Cardiac fibroblast (primary cell): ENCODE results near the gene CCM2.

Source experiments
- DNase-seq, 2 donors: peaks; one replicate each; pipeline versions ENCODE4 v3.0.0 to v3.0.0-alpha.2; 2010; ENCODE audit warnings: low read depth in 2 of 2
- H3K4me3 ChIP-seq, 2 donors: replicated peaks in 1 of 2; 1 replicate in 1 of 2; 2 replicates in 1 of 2; pipeline ENCODE4 v1.5.1; 2011; ENCODE audit warnings: low read depth in 2 of 2, low read length in 2 of 2, mild to moderate bottlenecking in 2 of 2, moderate library complexity in 1 of 2
- CTCF ChIP-seq: IDR thresholded peaks from one replicate; pipeline ENCODE4 v1.5.1; 2011; ENCODE audit warnings: low read depth, mild to moderate bottlenecking, low read length, inconsistent platforms

Gene CCM2

DNA sequence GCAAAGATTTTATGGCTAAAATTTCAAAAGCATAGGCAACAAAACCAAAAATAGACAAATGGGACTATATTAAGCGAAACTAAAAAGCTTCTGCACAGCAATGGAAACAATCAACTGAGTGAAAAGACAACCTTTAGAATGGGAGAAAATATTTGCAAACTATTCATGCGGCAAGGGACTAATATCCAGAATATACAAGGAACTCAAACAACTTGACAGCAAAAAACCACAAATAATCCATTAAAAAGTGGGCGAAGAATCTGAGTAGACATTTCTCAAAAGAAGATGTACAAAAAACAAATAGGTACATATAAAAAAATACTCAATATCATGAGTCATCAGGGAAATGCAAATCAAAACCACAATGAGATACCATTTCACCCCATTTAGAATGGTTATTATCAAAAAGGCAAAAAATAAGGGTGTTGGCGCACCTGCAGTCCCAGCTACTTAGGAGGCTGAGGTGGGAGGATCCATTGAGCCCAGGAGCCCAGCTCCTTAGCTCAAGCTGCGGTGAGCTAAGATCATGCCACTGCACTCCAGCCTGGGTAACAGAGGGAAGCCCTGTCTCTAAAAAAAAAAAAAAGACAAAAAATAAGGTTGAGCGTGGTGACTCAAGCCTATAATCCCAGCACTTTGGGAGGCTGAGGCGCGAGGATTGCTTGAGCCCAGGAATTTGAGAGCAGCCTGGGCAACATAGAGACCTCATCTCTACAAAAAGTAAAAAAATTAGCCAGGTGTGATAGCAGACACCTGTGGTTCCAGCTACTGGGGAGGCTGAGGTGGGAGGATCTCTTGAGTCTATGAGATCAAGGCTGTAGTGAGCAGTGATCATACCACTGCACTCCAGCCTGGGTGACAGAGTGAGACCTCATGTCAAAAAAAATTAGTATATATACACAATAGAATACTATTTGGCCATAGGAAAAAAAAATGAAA is 4.2 kb upstream of the CCM2 start:
- no peak overlapping the region for H3K4me3 ChIP-seq
- DNase-seq = no peak
- no peak for TF ChIP-seq CTCF

GRCh38 chr7:44998153-44998871 is 1.7 kb upstream of the CCM2 start:
- no peak overlapping the region for H3K4me3 ChIP-seq
- TF ChIP-seq CTCF = no peak
- no peak for DNase-seq

GRCh38 chr7:44999245-45000092 is 532 bp upstream of the CCM2 start:
- peak; percentile 99 to 100 for DNase-seq
- TF ChIP-seq CTCF = no peak
- peak overlapping the region; percentile 50 to 65 for H3K4me3 ChIP-seq

GRCh38 chr7:45001138-45001694 is 1.2 kb downstream of the CCM2 start:
- H3K4me3 ChIP-seq = peak overlapping the region; percentile 57 to 75
- no peak for TF ChIP-seq CTCF
- DNase-seq = peak in 1 of 2 donors; percentile 35

- no peak for DNase-seq
- TF ChIP-seq CTCF = no peak
- no peak overlapping the region for H3K4me3 ChIP-seq
Measured at GRCh38 chr7:45001826-45002225, 1.8 kb downstream of the CCM2 start.

DNA sequence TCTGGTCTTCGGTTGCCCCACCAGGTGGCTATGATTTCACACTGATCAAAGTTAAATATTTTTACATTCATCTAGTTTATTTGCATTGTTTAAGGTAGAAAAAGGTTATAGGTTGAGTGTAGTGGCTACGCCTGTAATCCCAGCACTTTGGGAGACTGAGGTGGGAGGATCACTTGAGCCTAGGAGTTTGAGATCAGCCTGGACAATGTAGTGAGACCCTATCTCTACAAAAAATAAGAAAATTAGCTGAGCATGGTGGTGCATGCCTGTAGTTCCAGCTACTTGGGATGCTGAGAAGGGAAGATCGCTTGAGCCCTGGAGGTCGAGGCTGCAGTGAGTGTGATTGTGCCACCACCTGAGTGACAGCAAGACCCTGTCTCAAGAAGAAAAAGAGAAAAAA is 3.8 kb downstream of the CCM2 start:
- no peak for DNase-seq
- no peak for TF ChIP-seq CTCF
- no peak overlapping the region for H3K4me3 ChIP-seq
